GM21423 (cell line): ENCODE data around the gene MYH16.
"Not testable (repeated sequence)": the region's sequence is repeated elsewhere in the genome, so short reads cannot be mapped to it uniquely, and the experiment has no call there.

Experiments used
- ATAC-seq: cut with Tn5 transposase; IDR thresholded peaks from one replicate; pipeline ENCODE4 v1.9.1; 2021; ENCODE audit warnings: mild to moderate bottlenecking, moderate library complexity; ENCODE audit not compliant: unreplicated experiment

Gene MYH16

GRCh38 chr7:99257675-99258074 lies 15.0 kb upstream of the MYH16 start:
- no peak for ATAC-seq

- no peak for ATAC-seq
These were observed 14.1 kb upstream of the MYH16 start for GRCh38 chr7:99258501-99258900.

GRCh38 chr7:99260395-99260794 lies 12.2 kb upstream of the MYH16 start:
- ATAC-seq, result no peak

GRCh38 chr7:99261646-99262045 lies 11.0 kb upstream of the MYH16 start:
- no peak for ATAC-seq

GRCh38 chr7:99265848-99266480 lies 6.7 kb upstream of the MYH16 start:
- ATAC-seq, result no peak

GRCh38 chr7:99267481-99267840 lies 5.2 kb upstream of the MYH16 start:
- no peak for ATAC-seq

GRCh38 chr7:99267841-99268576 lies 4.6 kb upstream of the MYH16 start:
- no peak for ATAC-seq

- no peak for ATAC-seq
These were observed 4.1 kb upstream of the MYH16 start for GRCh38 chr7:99268577-99268908.

- ATAC-seq, result no peak
These were observed 1.9 kb upstream of the MYH16 start for GRCh38 chr7:99270702-99271101.

GRCh38 chr7:99273561-99273960 lies 922 bp downstream of the MYH16 start:
- ATAC-seq, result not testable (repeated sequence)

GRCh38 chr7:99274908-99275307 lies 2.3 kb downstream of the MYH16 start:
- ATAC-seq, result not testable (repeated sequence)

- ATAC-seq, result no peak
These were observed 2.9 kb downstream of the MYH16 start for GRCh38 chr7:99275496-99275895.

- no peak for ATAC-seq
These were observed 5.5 kb downstream of the MYH16 start for GRCh38 chr7:99278180-99278579.

- ATAC-seq, result not testable (repeated sequence)
These were observed 11.5 kb downstream of the MYH16 start for GRCh38 chr7:99284165-99284564.

- no peak for ATAC-seq
These were observed 15.3 kb downstream of the MYH16 start for GRCh38 chr7:99287779-99288534.

GRCh38 chr7:99289185-99289584 lies 16.5 kb downstream of the MYH16 start:
- ATAC-seq, result no peak

GRCh38 chr7:99290148-99290547 lies 17.5 kb downstream of the MYH16 start:
- not testable (repeated sequence) for ATAC-seq

GRCh38 chr7:99290980-99291607 lies 18.5 kb downstream of the MYH16 start:
- no peak for ATAC-seq

- ATAC-seq, result no peak
These were observed 19.5 kb downstream of the MYH16 start for GRCh38 chr7:99292127-99292526.

- ATAC-seq, result no peak
These were observed 20.5 kb downstream of the MYH16 start for GRCh38 chr7:99293167-99293566.

- no peak for ATAC-seq
These were observed 21.0 kb downstream of the MYH16 start for GRCh38 chr7:99293650-99294049.

- no peak for ATAC-seq
These were observed 23.8 kb downstream of the MYH16 start for GRCh38 chr7:99296471-99296870.
